ENCODE measurements around the gene EPB41L1.

DNA sequence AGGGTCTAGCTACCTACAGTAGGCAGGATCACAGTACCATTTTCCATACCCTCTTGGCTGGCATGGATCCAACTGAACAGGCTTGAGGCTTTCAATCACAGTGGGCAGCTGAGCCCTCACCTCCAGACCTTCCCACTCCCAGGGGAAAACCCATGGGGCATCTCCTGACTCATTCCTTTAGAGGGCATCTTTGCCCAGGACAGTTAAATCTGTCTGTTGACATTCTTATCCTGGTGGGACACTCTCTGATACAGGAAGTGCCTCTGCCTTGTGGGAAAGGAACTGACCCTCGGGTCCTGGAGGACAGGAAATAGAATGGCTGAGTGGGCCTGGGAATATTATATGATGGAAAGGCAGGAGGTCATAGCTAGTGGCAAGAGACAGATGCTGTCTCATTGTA lies 10.2 kb upstream of the EPB41L1 start:
- TF ChIP-seq, protein P1, sequence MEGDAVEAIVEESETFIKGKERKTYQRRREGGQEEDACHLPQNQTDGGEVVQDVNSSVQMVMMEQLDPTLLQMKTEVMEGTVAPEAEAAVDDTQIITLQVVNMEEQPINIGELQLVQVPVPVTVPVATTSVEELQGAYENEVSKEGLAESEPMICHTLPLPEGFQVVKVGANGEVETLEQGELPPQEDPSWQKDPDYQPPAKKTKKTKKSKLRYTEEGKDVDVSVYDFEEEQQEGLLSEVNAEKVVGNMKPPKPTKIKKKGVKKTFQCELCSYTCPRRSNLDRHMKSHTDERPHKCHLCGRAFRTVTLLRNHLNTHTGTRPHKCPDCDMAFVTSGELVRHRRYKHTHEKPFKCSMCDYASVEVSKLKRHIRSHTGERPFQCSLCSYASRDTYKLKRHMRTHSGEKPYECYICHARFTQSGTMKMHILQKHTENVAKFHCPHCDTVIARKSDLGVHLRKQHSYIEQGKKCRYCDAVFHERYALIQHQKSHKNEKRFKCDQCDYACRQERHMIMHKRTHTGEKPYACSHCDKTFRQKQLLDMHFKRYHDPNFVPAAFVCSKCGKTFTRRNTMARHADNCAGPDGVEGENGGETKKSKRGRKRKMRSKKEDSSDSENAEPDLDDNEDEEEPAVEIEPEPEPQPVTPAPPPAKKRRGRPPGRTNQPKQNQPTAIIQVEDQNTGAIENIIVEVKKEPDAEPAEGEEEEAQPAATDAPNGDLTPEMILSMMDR (IDR thresholded peaks at IDR 0.05), result no peak
- TF ChIP-seq POLR2A (IDR thresholded peaks at IDR 0.05; ENCODE audit: low read depth) (no peak), POLR2AphosphoS5 (IDR thresholded peaks at IDR 0.05) (no peak), EP300 (IDR thresholded peaks at IDR 0.05) (no peak)

All from esophagus muscularis mucosa (tissue), 4 donors.